AG04450 (cell line): ENCODE measurements around the gene MLYCD. TPM values are rescaled to one million over a fixed set of nuclear protein-coding genes. Genes with fewer than 3 reads are reported as not detected.

Experiments used
- CTCF ChIA-PET: fragments of 300-600, 350-600 bp; formaldehyde crosslinking; extraction: SDS; loops from one replicate; lab custom pipeline; 2022; ENCODE audit warnings: antibody characterized with exemption, inconsistent platforms; lab: Charles Lee
- POLR2A ChIA-PET: fragments of 350-600 bp; formaldehyde crosslinking; extraction: SDS; loops from one replicate; lab custom pipeline; 2021; ENCODE audit warnings: antibody characterized with exemption, inconsistent platforms; lab: Yijun Ruan, JAX
- DNase-seq: peaks from one replicate; pipeline ENCODE4 v3.0.0-alpha.2; 2011; ENCODE audit warnings: low read depth, low spot score
- H3K27ac ChIP-seq: one replicate; pipeline ENCODE4 v1.5.1; 2012; ENCODE audit warnings: low read depth, low read length, control low read depth
- H3K27me3 ChIP-seq: one replicate; pipeline ENCODE4 v1.6.0; 2012; ENCODE audit warnings: low read length; ENCODE audit not compliant: control insufficient read depth, insufficient read depth
- H3K4me3 ChIP-seq: 2 replicates; pipeline ENCODE4 v1.5.1; 2011; ENCODE audit warnings: mild to moderate bottlenecking, low read depth, low read length, control low read depth
- H3K9me3 ChIP-seq: 2 replicates; pipeline ENCODE4 v1.5.1; 2012; ENCODE audit warnings: low read length; ENCODE audit not compliant: control insufficient read depth, insufficient read depth
- polyA plus RNA-seq: library from polyadenylated mRNA; depleted of rRNA; stranded (reverse); fragments of >200 nt; gene quantifications from 2 replicates; pipeline ENCODE4 v1.2.3, GENCODE V29; 2011
- TF ChIP-seq, protein P1 (sequence below): IDR thresholded peaks from 2 replicates; pipeline ENCODE4 v1.5.1; 2011; ENCODE audit warnings: low read depth, low read length, control low read depth, inconsistent platforms

MLYCD gene
- polyA plus RNA-seq, 1 experiment = 2.0 TPM

DNA sequence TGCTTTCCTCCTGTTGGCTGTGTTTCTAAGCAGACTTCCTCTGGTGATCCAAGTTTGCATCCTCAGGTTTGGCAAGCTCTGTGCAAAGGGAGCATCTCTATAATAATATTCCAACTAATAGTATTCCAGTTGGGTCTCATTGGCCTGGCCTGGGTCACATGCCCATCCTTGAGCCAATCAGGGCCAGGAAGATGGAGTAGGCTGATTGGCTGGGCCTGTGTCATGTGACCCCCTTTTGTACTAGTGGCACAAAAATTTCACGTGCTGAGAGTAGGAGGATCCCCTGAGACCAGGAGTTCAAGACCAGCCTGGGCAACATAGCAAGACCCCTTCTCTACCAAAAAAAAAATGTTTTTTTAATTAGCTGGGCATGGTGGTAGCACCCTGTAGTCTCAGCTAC lies 35.2 kb upstream of the MLYCD start:
- Histone ChIP-seq H3K27ac (no peak overlapping the region), H3K27me3 (peaks cover 16% of the 10 kb centered on the region), H3K4me3 (no peak overlapping the region), H3K9me3 (no peaks in the 10 kb centered on the region)
- DNase-seq = no peak
- TF ChIP-seq, protein P1, sequence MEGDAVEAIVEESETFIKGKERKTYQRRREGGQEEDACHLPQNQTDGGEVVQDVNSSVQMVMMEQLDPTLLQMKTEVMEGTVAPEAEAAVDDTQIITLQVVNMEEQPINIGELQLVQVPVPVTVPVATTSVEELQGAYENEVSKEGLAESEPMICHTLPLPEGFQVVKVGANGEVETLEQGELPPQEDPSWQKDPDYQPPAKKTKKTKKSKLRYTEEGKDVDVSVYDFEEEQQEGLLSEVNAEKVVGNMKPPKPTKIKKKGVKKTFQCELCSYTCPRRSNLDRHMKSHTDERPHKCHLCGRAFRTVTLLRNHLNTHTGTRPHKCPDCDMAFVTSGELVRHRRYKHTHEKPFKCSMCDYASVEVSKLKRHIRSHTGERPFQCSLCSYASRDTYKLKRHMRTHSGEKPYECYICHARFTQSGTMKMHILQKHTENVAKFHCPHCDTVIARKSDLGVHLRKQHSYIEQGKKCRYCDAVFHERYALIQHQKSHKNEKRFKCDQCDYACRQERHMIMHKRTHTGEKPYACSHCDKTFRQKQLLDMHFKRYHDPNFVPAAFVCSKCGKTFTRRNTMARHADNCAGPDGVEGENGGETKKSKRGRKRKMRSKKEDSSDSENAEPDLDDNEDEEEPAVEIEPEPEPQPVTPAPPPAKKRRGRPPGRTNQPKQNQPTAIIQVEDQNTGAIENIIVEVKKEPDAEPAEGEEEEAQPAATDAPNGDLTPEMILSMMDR = no peak
- ChIA-PET POLR2A (no interaction called here), CTCF (interaction anchor here (1.3 kb wide), 1 partner anchor 37 kb away, joined by 4 read pairs; no protein-coding TSS in a partner anchor)

DNA sequence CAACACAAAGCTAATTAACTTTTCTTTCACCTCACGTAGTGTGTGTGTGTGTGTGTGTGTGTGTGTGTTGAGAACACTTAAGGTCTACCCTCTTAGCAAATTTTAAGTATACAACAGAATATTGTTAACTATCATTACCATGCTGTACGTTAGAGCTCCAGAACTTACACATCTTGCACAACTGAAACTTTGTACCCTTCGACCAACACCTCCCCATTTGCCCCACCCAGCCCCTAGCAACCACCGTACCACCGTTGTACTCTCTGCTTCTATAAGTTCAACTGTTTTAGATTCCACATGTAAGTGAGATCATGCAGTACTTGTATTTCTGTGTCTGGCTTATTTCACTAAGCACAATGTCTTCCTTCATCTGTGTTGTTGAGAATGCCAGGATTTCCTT lies 28.1 kb upstream of the MLYCD start:
- Histone ChIP-seq H3K27me3 (peaks cover 11% of the 10 kb centered on the region), H3K9me3 (no peaks in the 10 kb centered on the region), H3K4me3 (no peak overlapping the region), H3K27ac (no peak overlapping the region)
- no peak for DNase-seq
- POLR2A ChIA-PET = no interaction called here
- TF ChIP-seq, protein P1 = no peak
- CTCF ChIA-PET = no interaction called here

DNA sequence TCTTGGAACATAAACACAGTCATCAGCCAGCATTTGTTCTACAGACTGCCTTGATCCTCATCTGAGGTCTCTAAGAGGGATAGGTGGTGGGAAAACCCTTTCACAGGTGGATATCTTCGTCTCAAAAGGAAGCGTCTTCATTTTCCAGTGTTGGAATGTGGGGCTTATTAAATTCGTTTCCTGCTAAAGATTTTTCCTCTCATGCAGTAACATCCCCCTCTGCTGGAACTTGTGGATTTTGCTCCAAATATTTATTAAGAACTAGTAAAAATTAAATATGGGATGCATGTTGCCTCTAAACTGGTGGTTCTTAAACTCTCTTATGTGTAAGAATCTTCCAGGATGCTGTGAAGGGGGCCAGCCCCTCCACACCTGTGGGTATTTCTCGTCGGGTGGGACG lies 20.1 kb upstream of the MLYCD start:
- ChIA-PET POLR2A (no interaction called here), CTCF (interaction anchor here (1.0 to 1.5 kb wide), 2 partner anchors 52 to 53 kb away, joined by 3 to 13 read pairs; no protein-coding TSS in a partner anchor)
- H3K4me3 ChIP-seq = no peak overlapping the region
- H3K27me3 ChIP-seq = peaks cover 31% of the 10 kb centered on the region
- no peak overlapping the region for H3K27ac ChIP-seq
- TF ChIP-seq, protein P1 = peak; percentile 75
- peak; percentile 18 for DNase-seq
- no peaks in the 10 kb centered on the region for H3K9me3 ChIP-seq

DNA sequence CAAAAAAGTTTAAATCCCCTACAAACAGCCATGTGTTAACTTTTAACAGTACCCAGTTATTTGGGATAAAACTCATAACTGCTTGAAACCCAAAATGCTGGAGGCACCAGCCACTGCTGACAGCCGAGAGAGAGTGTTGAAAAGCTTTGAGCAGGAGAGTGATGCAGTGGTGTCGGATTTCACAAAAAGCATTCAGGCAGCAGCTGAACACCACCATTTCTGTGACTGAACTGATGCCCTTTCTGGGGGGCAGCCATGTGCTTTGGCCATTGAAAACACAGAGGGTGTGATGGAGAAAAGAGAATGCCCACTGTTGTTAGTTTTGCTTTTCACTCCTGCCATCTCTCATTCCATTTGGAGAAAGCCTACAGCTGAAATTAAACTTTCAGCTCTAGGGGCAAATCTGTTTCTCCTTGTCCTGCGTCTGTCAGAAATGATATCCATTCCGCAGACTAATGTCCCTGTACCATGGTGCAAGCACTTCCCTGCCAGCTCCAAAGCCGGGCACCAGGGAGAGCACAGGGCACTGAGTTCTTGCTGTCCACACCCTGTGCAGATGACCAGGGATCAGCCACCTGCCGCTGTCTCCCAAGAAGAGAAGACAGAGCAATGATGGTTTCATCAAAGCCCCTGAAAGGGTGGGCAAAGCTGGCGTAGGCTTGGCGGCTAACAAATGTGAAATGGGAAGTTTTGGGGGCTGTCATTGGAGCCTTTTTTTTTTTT lies 16.6 kb upstream of the MLYCD start:
- CTCF ChIA-PET = interaction anchor here (2.9 kb wide), 1 partner anchor 56 kb away, joined by 32 read pairs; no protein-coding TSS in a partner anchor
- H3K9me3 ChIP-seq = no peaks in the 10 kb centered on the region
- H3K27me3 ChIP-seq = peaks cover 28% of the 10 kb centered on the region
- no peak for DNase-seq
- no peak overlapping the region for H3K27ac ChIP-seq
- POLR2A ChIA-PET = no interaction called here
- TF ChIP-seq, protein P1 = no peak
- H3K4me3 ChIP-seq = no peak overlapping the region
